Hepatocyte (in vitro differentiated cells): ENCODE measurements around the gene NSUN7.

Source experiments
- CTCF ChIP-seq: fragments of 200-600 bp; sonication (generic); IDR thresholded peaks from 2 replicates; pipeline ENCODE4 v1.5.1; 2016; ENCODE audit warnings: antibody characterized with exemption, mild to moderate bottlenecking; ENCODE audit not compliant: poor library complexity
- EZH2 ChIP-seq: fragments of 200-600 bp; sonication (generic); IDR thresholded peaks from 2 replicates; pipeline ENCODE4 v1.6.1; 2016; ENCODE audit warnings: antibody characterized with exemption, mild to moderate bottlenecking, borderline replicate concordance
- EZH2phosphoT487 ChIP-seq: fragments of 200-600 bp; sonication (generic); IDR thresholded peaks from one replicate; pipeline ENCODE4 v1.6.1; 2018; ENCODE audit warnings: antibody characterized with exemption, mild to moderate bottlenecking, low read depth, moderate library complexity; ENCODE audit not compliant: unreplicated experiment, severe bottlenecking

- TF ChIP-seq CTCF (no peak), EZH2 (no peak), EZH2phosphoT487 (no peak)
These were observed 5.5 kb upstream of the NSUN7 start for GRCh38 chr4:40744218-40744617.
